Bronchial epithelial cell (primary cell): ENCODE measurements around the gene ZNF81. TPM values are rescaled to one million over a fixed set of nuclear protein-coding genes. Genes with fewer than 3 reads are reported as not detected.
"Not testable (repeated sequence)": the region's sequence is repeated elsewhere in the genome, so short reads cannot be mapped to it uniquely, and the experiment has no call there.

Experiments
- DNase-seq: peaks from one replicate; pipeline ENCODE4 v3.0.0-alpha.2; 2010; ENCODE audit warnings: low read depth
- FAIRE-seq: peaks from 2 replicates; lab custom pipeline; 2011; peaks lifted over from hg19 to GRCh38; lab: Jason Lieb, UNC
- H3K27me3 ChIP-seq: 2 replicates; pipeline ENCODE4 v1.5.1; 2011; ENCODE audit warnings: low read length; ENCODE audit not compliant: control insufficient read depth, insufficient read depth
- H3K36me3 ChIP-seq: 2 replicates; pipeline ENCODE4 v1.5.1; 2011; ENCODE audit warnings: low read length; ENCODE audit not compliant: control insufficient read depth, insufficient read depth
- H3K4me3 ChIP-seq: 2 replicates; pipeline ENCODE4 v1.5.1; 2011; ENCODE audit warnings: mild to moderate bottlenecking, low read depth, low read length, control low read depth
- total RNA-seq: library from RNA; depleted of rRNA; stranded (reverse); fragments of >200 nt; gene quantifications from 2 replicates; pipeline ENCODE4 v1.2.1, GENCODE V29; 2014
- TF ChIP-seq, protein P1 (sequence below): IDR thresholded peaks from 2 replicates; pipeline ENCODE4 v1.5.1; 2011; ENCODE audit warnings: mild to moderate bottlenecking, moderate library complexity, low read length, control low read depth, inconsistent platforms; ENCODE audit not compliant: insufficient read depth, severe bottlenecking

ZNF81 gene
- total RNA-seq, 1 donor from 2014 or later: 2.4 TPM

DNA sequence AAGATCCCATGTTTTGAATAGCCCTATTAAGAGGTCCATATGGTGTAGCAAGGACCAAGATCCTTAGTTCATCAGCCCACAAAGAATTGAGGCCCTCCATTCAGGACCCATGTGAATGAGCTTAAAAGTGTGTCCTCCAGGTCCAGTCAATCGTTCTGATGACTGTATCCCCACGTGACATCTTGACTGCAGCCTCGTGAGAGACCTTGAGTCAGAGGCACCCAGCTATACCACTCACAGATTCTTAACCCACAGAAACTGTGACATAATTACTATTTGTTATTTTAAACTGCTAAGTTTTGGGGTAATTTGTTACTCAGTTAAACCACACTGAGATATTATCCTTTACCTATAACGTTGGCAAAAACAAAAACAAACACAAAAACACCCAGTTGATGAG is 104.7 kb downstream of the ZNF81 start:
- no peak for FAIRE-seq
- no peak overlapping the region for H3K4me3 ChIP-seq
- H3K27me3 ChIP-seq: no peaks in the 10 kb centered on the region
- TF ChIP-seq, protein P1, sequence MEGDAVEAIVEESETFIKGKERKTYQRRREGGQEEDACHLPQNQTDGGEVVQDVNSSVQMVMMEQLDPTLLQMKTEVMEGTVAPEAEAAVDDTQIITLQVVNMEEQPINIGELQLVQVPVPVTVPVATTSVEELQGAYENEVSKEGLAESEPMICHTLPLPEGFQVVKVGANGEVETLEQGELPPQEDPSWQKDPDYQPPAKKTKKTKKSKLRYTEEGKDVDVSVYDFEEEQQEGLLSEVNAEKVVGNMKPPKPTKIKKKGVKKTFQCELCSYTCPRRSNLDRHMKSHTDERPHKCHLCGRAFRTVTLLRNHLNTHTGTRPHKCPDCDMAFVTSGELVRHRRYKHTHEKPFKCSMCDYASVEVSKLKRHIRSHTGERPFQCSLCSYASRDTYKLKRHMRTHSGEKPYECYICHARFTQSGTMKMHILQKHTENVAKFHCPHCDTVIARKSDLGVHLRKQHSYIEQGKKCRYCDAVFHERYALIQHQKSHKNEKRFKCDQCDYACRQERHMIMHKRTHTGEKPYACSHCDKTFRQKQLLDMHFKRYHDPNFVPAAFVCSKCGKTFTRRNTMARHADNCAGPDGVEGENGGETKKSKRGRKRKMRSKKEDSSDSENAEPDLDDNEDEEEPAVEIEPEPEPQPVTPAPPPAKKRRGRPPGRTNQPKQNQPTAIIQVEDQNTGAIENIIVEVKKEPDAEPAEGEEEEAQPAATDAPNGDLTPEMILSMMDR: no peak
- DNase-seq: no peak
- no peaks in the 10 kb centered on the region for H3K36me3 ChIP-seq

DNA sequence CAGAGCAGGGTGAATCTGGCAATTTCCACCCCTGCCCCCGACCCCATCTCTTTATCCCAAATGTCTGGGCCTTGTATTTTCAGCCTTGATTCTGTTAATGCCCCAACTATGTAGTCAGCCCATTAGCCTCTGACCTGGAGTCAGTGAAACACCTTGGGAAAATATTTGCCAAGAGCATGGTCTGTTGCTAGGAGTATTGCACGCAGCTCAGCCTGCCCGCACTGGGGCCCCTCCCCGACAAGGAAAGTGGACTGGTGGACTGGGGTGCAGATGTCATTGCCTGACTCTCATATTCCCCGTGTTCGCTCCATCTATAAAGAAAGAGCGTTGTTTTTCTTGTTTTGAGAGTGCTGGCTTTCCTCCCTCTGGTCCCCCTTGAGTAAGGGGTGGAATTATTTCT is 118.6 kb downstream of the ZNF81 start:
- not testable (repeated sequence) for DNase-seq, H3K4me3 ChIP-seq, H3K36me3 ChIP-seq, FAIRE-seq, H3K27me3 ChIP-seq

DNA sequence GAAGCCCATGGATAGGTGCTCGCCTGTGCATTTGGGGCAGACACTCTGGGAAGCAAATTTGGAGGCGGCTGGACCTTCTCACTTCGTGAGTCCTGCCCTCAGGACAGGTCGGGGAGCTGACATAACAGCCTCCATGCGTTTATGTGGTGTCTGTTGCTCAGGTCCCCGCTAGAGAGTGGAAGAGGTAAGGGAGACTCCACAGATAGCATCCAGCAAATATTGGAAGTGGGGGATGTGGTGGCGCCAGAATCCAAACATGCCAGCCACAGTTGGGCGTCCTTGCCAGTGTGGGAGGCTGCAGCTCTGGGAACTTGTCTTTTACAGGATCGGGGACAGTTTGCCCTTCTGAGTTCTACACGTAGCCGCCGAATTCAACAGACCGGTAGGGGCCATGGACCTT is 119.3 kb downstream of the ZNF81 start:
- TF ChIP-seq, protein P1: no peak
- no peaks in the 10 kb centered on the region for H3K36me3 ChIP-seq

DNA sequence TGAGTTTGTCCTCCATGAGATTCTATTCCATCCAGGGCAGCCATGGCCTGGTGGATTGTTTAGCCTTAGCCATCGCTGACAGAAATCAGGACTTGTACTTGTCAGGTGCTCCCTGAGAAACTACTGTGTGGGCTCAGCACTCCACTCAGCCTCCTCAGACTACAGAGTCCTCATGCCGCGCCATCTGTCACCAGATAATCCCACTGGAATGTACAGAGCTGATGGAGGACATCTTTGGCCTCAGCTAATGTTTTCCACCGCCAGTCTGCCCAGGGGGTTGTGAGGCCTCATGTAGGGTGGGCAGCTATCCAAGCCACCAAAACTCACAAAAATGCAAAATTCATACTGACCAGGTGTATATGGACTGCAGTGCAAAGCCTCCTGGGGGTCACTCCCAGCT is 121.5 kb downstream of the ZNF81 start:
- H3K4me3 ChIP-seq, H3K27me3 ChIP-seq, FAIRE-seq, H3K36me3 ChIP-seq, DNase-seq: not testable (repeated sequence)

More for the DNA sequence above, 119.3 kb downstream of the ZNF81 start:
- DNase-seq (no peak), FAIRE-seq (no peak)
- no peak overlapping the region for H3K4me3 ChIP-seq
- H3K27me3 ChIP-seq: no peaks in the 10 kb centered on the region

DNA sequence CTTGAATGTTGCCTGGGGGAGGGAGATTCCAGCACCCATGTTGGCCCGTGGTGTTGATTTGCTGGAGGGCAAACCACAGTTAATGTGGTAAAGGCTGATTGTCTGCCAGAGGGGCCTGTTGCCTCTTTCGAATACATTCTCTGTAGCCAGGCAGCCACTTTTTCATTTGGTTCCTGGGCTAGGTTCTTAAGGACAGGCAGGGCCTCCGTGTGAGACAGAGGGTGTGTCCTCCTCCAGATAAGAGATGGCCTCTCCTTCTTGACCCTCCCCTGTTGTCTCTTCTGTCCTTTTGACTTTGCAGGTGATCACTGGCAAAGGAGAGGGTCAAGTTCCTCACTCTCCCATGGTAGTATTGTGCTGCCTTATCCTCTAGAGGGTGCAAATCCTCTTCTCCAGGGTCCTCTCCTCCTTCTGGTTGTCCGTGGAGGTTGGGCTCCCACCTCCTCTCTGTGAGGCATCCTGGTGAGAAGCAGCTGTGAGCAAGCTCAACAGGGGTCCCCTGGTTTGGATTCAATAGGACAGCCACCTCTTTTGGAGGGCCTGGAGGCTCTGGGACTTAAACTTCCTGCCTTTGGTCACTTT is 122.2 kb downstream of the ZNF81 start:
- no peaks in the 10 kb centered on the region for H3K27me3 ChIP-seq
- no peak overlapping the region for H3K4me3 ChIP-seq
- peak; percentile 1 for DNase-seq
- TF ChIP-seq, protein P1: peak; percentile 10
- H3K36me3 ChIP-seq: no peaks in the 10 kb centered on the region
- no peak for FAIRE-seq

DNA sequence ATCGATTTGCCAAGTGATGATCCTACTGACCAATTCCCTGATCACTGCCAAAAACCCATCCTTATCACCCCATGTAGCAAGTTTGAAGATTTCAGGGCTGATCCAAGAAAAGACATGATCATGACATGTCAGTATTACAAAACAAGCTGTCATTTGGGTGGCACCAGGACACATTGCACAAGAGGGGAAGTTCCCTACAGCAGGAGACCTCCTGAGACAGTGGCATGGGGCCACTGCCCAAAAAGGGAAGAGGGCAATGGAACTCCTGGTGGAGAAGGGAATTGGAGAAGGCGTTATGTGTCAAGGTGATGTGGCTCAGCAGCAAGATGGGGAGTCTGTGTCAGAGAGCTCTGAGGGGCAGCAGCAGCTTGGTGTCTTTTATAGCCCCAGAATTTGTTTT is 123.7 kb downstream of the ZNF81 start:
- TF ChIP-seq, protein P1: no peak
- H3K36me3 ChIP-seq: no peaks in the 10 kb centered on the region
- DNase-seq (no peak), FAIRE-seq (peak; percentile 7)
- no peaks in the 10 kb centered on the region for H3K27me3 ChIP-seq
- H3K4me3 ChIP-seq: no peak overlapping the region

DNA sequence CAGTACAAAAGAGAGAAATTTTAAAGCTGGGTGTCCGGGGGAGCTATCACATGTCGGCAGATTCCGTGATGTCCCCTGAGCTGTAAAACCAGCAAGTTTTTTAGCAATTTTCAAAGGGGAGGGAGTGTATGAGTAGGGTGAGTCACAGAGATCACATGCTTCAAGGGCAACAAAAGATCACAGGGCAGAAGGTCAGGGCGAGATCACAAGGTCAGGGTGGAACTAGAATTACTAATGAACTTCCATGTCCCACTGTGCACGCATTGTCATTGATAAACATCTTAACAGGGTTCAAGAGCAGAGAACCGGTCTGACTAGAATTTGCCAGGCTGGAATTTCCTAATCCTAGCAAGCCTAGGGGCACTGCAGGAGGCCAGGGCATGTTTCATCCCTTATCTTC is 125.1 kb downstream of the ZNF81 start:
- H3K36me3 ChIP-seq, H3K4me3 ChIP-seq, H3K27me3 ChIP-seq, DNase-seq, FAIRE-seq: not testable (repeated sequence)

DNA sequence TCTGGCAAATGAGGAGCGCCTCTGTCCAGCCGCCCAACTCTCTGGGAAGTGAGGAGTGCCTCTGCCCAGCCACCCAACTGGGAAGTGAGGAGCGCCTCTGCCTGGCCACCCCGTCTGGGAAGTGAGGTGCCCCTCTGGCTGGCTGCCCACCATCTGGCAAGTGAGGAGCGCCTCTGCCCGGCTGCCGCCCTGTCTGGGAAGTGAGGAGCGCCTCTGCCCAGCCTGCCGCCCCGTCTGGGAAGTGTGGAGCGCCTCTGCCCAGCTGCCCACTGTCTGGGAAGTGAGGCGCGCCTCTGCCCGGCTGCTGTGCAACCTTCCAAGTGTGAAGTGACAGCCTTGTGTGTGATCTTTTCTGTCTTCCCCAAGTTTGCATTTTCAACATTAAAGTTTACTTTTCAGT is 128.8 kb downstream of the ZNF81 start:
- not testable (repeated sequence) for H3K36me3 ChIP-seq, FAIRE-seq

More for the DNA sequence above, 128.8 kb downstream of the ZNF81 start:
- not testable (repeated sequence) for H3K4me3 ChIP-seq, DNase-seq, H3K27me3 ChIP-seq
